Cardiac fibroblast (primary cell): ENCODE measurements around the gene ZBTB39.
"Not testable (repeated sequence)": the region's sequence is repeated elsewhere in the genome, so short reads cannot be mapped to it uniquely, and the experiment has no call there.

Experiments used
- DNase-seq, 2 donors: peaks; one replicate each; pipeline versions ENCODE4 v3.0.0 to v3.0.0-alpha.2; 2010; ENCODE audit warnings: low read depth in 2 of 2
- H3K4me3 ChIP-seq, 2 donors: replicated peaks in 1 of 2; 1 replicate in 1 of 2; 2 replicates in 1 of 2; pipeline ENCODE4 v1.5.1; 2011; ENCODE audit warnings: low read depth in 2 of 2, low read length in 2 of 2, mild to moderate bottlenecking in 2 of 2, moderate library complexity in 1 of 2
- TF ChIP-seq, protein P1 (sequence below): IDR thresholded peaks from one replicate; pipeline ENCODE4 v1.5.1; 2011; ENCODE audit warnings: low read depth, mild to moderate bottlenecking, low read length, inconsistent platforms

Gene ZBTB39, protein sequence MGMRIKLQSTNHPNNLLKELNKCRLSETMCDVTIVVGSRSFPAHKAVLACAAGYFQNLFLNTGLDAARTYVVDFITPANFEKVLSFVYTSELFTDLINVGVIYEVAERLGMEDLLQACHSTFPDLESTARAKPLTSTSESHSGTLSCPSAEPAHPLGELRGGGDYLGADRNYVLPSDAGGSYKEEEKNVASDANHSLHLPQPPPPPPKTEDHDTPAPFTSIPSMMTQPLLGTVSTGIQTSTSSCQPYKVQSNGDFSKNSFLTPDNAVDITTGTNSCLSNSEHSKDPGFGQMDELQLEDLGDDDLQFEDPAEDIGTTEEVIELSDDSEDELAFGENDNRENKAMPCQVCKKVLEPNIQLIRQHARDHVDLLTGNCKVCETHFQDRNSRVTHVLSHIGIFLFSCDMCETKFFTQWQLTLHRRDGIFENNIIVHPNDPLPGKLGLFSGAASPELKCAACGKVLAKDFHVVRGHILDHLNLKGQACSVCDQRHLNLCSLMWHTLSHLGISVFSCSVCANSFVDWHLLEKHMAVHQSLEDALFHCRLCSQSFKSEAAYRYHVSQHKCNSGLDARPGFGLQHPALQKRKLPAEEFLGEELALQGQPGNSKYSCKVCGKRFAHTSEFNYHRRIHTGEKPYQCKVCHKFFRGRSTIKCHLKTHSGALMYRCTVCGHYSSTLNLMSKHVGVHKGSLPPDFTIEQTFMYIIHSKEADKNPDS

DNA sequence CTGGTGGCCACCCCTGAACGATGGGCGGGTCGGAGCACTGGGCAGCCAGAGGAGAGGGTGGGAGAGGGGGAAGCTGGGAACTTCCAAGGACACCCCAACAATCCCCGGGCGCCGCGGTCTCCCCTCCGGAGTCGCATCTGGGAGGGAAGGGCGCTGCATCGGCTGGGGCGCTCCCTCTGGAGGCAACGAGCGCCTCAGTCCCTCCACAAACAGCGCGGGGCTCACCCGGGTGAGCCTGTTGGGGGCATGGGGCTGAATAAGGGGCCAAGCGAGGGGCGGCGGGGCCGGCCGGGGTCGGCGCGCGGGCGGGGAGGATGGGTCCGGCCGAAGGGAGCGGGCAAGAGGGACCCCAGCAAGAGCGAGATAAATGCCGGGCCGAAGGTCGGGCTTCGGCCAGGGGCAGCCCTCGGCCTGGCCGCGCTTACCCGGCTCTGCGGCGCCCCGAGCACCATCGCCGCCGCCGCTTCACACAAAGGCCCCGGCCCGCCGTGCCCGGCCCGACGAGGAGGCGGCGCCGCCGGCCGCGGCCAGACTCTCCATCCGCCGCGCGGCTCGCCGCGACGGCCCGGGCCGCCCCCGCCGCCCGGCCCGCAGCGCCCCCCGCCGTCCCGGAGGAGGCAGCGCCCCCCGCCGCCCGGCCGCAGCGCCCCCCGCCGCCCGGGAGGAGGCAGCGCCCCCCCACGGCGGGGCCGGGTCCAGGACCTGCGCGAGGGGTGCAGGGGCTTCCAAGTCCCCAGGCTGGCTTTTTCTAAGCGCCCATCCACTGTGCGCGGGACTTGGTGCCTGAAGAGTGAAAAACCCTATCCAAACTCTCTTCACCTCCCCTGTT is at the start of gene ZBTB39:
ZBTB39 (minus strand) TSS at position 567 of the 829 bp plus-strand sequence. CDS start 1,629 bp downstream, outside the sequence.
- TF ChIP-seq, protein P1, sequence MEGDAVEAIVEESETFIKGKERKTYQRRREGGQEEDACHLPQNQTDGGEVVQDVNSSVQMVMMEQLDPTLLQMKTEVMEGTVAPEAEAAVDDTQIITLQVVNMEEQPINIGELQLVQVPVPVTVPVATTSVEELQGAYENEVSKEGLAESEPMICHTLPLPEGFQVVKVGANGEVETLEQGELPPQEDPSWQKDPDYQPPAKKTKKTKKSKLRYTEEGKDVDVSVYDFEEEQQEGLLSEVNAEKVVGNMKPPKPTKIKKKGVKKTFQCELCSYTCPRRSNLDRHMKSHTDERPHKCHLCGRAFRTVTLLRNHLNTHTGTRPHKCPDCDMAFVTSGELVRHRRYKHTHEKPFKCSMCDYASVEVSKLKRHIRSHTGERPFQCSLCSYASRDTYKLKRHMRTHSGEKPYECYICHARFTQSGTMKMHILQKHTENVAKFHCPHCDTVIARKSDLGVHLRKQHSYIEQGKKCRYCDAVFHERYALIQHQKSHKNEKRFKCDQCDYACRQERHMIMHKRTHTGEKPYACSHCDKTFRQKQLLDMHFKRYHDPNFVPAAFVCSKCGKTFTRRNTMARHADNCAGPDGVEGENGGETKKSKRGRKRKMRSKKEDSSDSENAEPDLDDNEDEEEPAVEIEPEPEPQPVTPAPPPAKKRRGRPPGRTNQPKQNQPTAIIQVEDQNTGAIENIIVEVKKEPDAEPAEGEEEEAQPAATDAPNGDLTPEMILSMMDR, result peak; percentile 27
- H3K4me3 ChIP-seq, result peak within 1 kb of the TSS; percentile 80 to 88
- DNase-seq, result peak; percentile 36 to 69

DNA sequence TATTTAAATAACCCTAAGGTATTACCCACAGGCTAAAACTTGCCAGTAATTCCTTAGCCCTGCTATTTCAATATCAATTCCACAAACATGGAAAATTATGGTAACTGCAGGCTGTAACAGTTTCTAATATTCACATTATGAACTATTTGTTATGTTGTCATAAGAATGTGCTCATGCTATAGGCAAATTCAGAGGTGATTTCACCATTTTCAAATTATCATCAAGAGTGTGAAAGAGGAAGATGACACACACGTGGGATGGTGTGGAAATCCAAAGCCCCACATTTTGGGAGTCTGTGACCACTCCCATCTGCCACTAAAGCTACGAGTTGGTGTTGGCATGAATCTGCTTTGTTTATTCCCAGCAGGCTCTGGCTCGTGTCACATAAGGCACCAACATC is 49.5 kb upstream of the ZBTB39 start:
- DNase-seq, result no peak
- TF ChIP-seq, protein P1, result no peak
- no peak overlapping the region for H3K4me3 ChIP-seq

DNA sequence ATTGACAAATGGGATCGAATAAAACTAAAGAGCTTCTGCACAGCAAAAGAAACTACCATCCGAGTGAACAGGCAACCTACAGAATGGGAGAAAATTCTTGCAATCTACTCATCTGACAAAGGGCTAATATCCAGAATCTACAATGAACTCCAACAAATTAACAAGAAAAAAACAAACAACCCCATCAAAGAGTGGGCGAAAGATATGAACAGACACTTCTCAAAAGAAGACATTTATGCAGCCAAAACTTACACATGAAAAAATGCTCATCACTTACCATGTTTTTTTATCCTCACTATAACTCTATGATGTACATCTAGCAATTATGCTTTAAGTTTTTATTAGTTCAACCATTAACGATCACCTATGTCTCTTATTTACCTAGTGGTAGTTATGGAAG is 47.6 kb upstream of the ZBTB39 start:
- not testable (repeated sequence) for H3K4me3 ChIP-seq, DNase-seq

DNA sequence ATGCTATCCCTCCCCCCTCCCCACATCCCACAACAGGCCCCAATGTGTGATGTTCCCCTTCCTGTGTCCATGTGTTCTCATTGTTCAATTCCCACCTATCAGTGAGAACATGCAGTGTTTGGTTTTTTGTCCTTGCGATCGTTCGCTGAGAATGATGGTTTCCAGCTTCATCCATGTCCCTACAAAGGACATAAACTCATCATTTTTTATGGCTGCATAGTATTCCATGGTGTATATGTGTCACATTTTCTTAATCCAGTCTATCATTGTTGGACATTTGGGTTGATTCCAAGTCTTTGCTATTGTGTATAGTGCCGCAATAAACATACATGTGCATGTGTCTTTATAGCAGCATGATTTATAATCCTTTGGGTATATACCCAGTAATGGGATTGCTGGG is 46.8 kb upstream of the ZBTB39 start:
- H3K4me3 ChIP-seq, DNase-seq: not testable (repeated sequence)

DNA sequence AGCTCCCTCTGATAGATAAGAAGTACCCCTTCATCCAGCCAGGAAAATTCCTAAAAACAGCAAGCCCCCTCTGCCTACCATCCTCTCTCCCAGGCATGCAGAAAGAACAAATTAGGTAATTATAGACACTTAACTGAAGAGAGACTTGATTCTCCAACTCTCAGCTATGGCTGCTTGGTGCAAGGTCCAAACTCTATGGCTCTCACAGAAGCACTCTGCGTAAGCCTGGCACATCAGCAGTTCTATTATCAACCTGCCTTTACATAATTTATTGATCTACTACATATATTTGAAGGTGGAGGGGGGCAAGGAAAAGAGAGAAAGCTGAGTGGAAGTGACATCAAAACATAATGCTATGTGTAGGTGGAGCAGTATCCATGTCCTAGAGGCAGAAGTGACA is 44.7 kb upstream of the ZBTB39 start:
- DNase-seq, result no peak
- H3K4me3 ChIP-seq, result no peak overlapping the region
- TF ChIP-seq, protein P1, result no peak

DNA sequence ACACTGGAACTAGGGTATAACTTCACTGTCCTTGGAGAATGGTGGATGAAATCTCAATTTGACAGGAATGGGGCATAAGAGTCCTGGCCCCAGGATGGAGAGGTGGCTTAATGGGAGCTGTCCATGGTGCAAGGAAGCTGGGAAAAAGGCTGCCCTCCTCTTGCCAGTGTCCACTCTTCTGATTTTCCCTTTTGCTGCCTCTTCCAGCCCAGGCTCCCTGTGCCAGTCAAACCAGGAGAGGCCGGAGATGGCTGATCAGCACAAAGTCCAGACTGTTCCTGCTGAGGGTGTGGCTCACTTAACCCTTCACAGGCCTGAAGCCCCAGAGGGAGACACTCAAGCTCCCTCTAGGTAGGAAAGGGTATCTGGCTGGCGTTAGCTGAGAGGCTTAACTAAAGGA is 43.5 kb upstream of the ZBTB39 start, which contains the start of gene MYO1A:
MYO1A (minus strand) TSS at position 240 of the 400 bp plus-strand sequence. CDS start 1,806 bp downstream, outside the sequence.
- DNase-seq, result peak; percentile 13 to 20
- TF ChIP-seq, protein P1, result no peak
- H3K4me3 ChIP-seq, result no peak within 1 kb of the TSS

DNA sequence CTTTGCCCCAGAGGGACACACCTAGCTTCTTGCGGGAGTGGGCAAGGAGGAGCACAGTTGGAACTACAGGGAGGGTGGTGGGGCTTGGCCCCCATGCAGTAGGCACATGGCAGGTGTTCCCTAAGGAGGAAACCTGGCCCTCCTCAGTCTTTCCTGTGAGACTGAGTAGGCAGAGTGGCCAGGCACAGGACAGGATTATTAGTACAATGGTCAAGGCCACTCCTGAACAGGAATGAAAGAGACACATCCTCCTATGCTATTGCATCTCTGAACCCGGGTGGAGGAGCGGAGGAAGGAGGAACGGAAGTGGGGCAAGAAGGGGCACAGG is 42.7 kb upstream of the ZBTB39 start:
- DNase-seq, result no peak
- TF ChIP-seq, protein P1, result no peak

More for the DNA sequence above, 42.7 kb upstream of the ZBTB39 start:
- no peak overlapping the region for H3K4me3 ChIP-seq
